ENCODE measurements around the gene RPS4Y2.

The RPS4Y2 gene

GRCh38 chrY:20763869-20764268 lies 8.0 kb downstream of the RPS4Y2 start:
- Histone ChIP-seq H3K27me3 (ENCODE audit: insufficient read depth, low read depth) (no peaks in the 10 kb centered on the region), H3K4me3 (IDR thresholded peaks at IDR 0.05; ENCODE audit: insufficient read depth, low read depth, low read length) (no peak overlapping the region), H3K4me1 (ENCODE audit: low read depth, poor library complexity, severe bottlenecking) (no peaks in the 10 kb centered on the region), H3K27ac (no peak overlapping the region), H3K9ac (no peak overlapping the region), H3K4me2 (no peak overlapping the region), H4K20me1 (ENCODE audit: insufficient read depth) (no peaks in the 10 kb centered on the region), H3K79me2 (ENCODE audit: insufficient read depth, low read depth) (no peaks in the 10 kb centered on the region), H2AFZ (ENCODE audit: low read depth) (no peak overlapping the region), H3K36me3 (ENCODE audit: insufficient read depth) (no peaks in the 10 kb centered on the region)
- TF ChIP-seq CTCF (conservative IDR thresholded peaks at IDR 0.05; ENCODE audit: low read depth, low read length): no peak

- TF ChIP-seq CTCF (conservative IDR thresholded peaks at IDR 0.05; ENCODE audit: low read depth, low read length): no peak
- Histone ChIP-seq H3K4me2 (no peak overlapping the region), H3K4me3 (IDR thresholded peaks at IDR 0.05; ENCODE audit: insufficient read depth, low read depth, low read length) (no peak overlapping the region), H3K4me1 (ENCODE audit: low read depth, poor library complexity, severe bottlenecking) (no peaks in the 10 kb centered on the region), H3K36me3 (ENCODE audit: insufficient read depth) (no peaks in the 10 kb centered on the region), H3K79me2 (ENCODE audit: insufficient read depth, low read depth) (no peaks in the 10 kb centered on the region), H3K27ac (no peak overlapping the region), H3K27me3 (ENCODE audit: insufficient read depth, low read depth) (no peaks in the 10 kb centered on the region), H3K9ac (no peak overlapping the region), H2AFZ (ENCODE audit: low read depth) (no peak overlapping the region), H4K20me1 (ENCODE audit: insufficient read depth) (no peaks in the 10 kb centered on the region)
Measured at GRCh38 chrY:20765117-20765516, 9.2 kb downstream of the RPS4Y2 start.

- Histone ChIP-seq H3K27ac (no peak overlapping the region), H3K79me2 (ENCODE audit: insufficient read depth, low read depth) (no peaks in the 10 kb centered on the region), H3K4me1 (ENCODE audit: low read depth, poor library complexity, severe bottlenecking) (no peaks in the 10 kb centered on the region), H3K27me3 (ENCODE audit: insufficient read depth, low read depth) (no peaks in the 10 kb centered on the region), H2AFZ (ENCODE audit: low read depth) (no peak overlapping the region), H3K4me3 (IDR thresholded peaks at IDR 0.05; ENCODE audit: insufficient read depth, low read depth, low read length) (no peak overlapping the region), H3K9ac (no peak overlapping the region), H4K20me1 (ENCODE audit: insufficient read depth) (no peaks in the 10 kb centered on the region), H3K36me3 (ENCODE audit: insufficient read depth) (no peaks in the 10 kb centered on the region), H3K4me2 (no peak overlapping the region)
- no peak for TF ChIP-seq CTCF (conservative IDR thresholded peaks at IDR 0.05; ENCODE audit: low read depth, low read length)
Measured at GRCh38 chrY:20770755-20771154, 14.8 kb downstream of the RPS4Y2 start.

- H4K20me1 ChIP-seq (ENCODE audit: insufficient read depth): no peaks in the 10 kb centered on the region
- H3K4me3 ChIP-seq (IDR thresholded peaks at IDR 0.05; ENCODE audit: insufficient read depth, low read depth, low read length): no peak overlapping the region
- H3K4me2 ChIP-seq: no peak overlapping the region
- H3K27me3 ChIP-seq (ENCODE audit: insufficient read depth, low read depth): no peaks in the 10 kb centered on the region
- no peaks in the 10 kb centered on the region for H3K36me3 ChIP-seq (ENCODE audit: insufficient read depth)
- no peak overlapping the region for H2AFZ ChIP-seq (ENCODE audit: low read depth)
- TF ChIP-seq CTCF (conservative IDR thresholded peaks at IDR 0.05; ENCODE audit: low read depth, low read length): no peak
- H3K27ac ChIP-seq: no peak overlapping the region
- no peaks in the 10 kb centered on the region for H3K79me2 ChIP-seq (ENCODE audit: insufficient read depth, low read depth)
- H3K9ac ChIP-seq: no peak overlapping the region
- no peaks in the 10 kb centered on the region for H3K4me1 ChIP-seq (ENCODE audit: low read depth, poor library complexity, severe bottlenecking)
Measured at GRCh38 chrY:20776104-20776503, 20.2 kb downstream of the RPS4Y2 start.
